HG03575 (cell line): ENCODE data around the gene C19orf81.

Experiments
- ATAC-seq: cut with Tn5 transposase; IDR thresholded peaks from one replicate; pipeline ENCODE4 v1.9.1; 2021; ENCODE audit not compliant: unreplicated experiment, insufficient number of reproducible peaks, low FRiP score; ENCODE audit errors: extremely low read depth

The C19orf81 gene

DNA sequence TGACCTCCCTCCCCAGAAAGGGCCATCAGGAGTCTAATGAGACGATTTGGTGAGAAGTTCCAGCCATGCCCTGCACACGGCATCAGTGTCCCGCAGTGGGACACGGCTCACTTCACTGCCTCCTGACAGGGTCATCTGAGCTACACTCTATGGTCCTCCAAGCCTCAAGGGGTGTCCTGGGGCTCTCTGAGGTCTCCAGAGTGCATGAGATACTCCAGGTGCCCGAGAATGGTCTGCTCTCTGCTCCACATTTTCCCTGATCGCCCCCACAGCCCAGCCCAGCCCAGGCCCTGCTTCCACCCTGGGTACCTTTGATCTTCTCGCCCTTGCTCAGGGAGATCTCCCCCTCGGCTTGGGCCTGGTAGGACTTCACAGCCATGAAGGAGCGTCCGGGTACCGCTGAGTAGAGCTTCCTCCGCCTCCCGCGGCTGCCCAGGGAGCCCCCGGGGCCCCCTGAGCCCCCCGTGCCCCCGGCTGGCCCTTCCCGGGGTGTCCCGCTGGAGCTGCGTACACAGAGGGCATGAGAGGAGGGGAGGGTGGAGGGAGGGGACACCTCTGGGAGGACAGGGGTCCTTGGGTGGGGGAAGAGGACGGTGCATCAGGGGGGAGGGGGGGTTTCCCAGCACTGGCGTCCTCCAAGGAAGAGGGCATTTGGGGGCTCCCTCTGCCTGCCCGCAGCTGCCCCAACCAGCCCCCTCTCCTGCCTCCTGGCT, 53.1 kb downstream of the C19orf81 start:
- no peak for ATAC-seq

GRCh38 chr19:50702871-50703829, 53.9 kb downstream of the C19orf81 start:
- ATAC-seq, result no peak

GRCh38 chr19:50703915-50704796, 54.9 kb downstream of the C19orf81 start:
- no peak for ATAC-seq

- no peak for ATAC-seq
Observed at GRCh38 chr19:50705422-50706019, 56.3 kb downstream of the C19orf81 start.

- ATAC-seq, result no peak
Observed at GRCh38 chr19:50706387-50706786, 57.1 kb downstream of the C19orf81 start.

DNA sequence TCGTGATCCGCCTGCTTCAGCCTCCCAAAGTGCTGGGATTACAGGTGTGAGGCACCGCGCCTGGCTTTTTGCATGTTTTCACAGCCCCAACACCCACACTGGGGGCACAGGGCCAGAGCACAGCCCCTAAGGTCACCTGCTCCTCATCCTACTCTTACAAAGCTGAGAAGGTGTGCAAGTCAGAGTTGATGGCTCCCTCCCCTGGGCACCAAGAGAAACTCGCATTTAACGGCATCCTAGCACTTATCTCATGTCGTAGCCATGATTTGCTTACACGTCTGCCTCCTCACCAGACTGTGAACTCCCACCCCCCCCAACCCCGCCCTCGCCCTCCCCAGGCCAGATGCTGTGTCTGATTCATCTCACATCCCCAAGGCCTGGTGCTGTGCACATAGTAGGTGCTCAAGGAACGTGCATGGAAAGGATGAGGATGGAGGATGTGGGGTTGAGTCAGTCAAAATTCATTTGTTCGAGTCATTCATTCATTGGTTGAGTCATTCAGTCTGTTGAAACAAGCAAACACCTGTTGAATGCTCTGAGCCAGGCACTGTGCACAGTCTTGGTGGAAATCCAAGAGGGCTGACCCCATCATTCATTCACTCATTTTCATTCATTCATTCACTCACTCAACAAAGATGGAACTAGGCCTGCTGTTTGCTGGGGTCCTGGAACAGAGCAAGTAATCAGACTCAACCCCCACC, 59.1 kb downstream of the C19orf81 start:
- ATAC-seq, result no peak
